ENCODE measurements around the gene CCNF. TPM values are rescaled to one million over a fixed set of nuclear protein-coding genes. Genes with fewer than 3 reads are reported as not detected.

The CCNF gene
- polyA plus RNA-seq, 2 of the 4 experiments (the other 2 are of a cell fraction) = 6.5 to 14.4 TPM

DNA sequence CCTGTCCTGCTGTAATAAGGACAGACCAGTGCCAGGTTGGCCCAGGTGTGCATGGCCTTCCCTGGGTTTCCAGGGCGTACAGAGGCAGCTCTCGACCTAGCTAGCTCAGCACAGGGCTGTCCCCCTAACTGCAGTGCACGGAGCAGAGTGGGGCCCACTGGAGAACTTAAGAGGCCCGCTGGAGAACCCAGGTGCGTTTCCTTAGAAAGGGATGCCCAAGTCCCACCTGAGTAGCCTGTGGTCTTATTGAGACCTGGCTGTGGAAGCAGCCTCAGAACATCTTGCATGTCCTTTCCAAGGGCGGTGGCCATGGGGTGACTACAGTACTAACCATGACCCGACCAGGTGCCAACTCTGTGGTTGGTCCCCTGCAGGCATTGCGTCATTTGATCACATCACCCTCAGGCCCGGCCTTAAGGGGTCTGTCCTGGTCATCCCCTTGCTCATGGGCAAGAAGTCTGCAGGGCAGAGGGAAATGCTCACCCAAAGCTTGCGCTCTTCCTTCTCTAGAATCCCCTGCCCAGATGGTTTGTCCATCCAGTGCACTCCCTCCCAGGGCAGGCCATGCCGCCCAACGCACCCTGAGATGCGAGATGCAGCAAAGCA lies 3.3 kb upstream of the CCNF start:
- ATAC-seq (no peak), DNase-seq (ENCODE audit: low read depth in 1 of 2, low spot score in 1 of 2) (no peak), FAIRE-seq (no peak)
- no peak for TF ChIP-seq CHD4 (IDR thresholded peaks at IDR 0.05; ENCODE audit: borderline replicate concordance)
- no peak for TF ChIP-seq ZC3H11A (IDR thresholded peaks at IDR 0.05)
- TF ChIP-seq KDM5A (IDR thresholded peaks at IDR 0.05) = no peak
- TF ChIP-seq FOSB (CRISPR knock-in tag; IDR thresholded peaks at IDR 0.05) = no peak
- no peak for TF ChIP-seq BHLHE40 (IDR thresholded peaks at IDR 0.05; ENCODE audit: low read depth, low read length)
- TF ChIP-seq EHMT2 (IDR thresholded peaks at IDR 0.05; ENCODE audit: low read depth) = no peak
- no peak for TF ChIP-seq CBX2 (IDR thresholded peaks at IDR 0.05; ENCODE audit: borderline replicate concordance, low read depth)
- TF ChIP-seq CEBPB (IDR thresholded peaks at IDR 0.05) = peak in 1 of 2 experiments; percentile 21; a peak in 1 of 4 replicates
- Histone ChIP-seq H3K4me3 (no peak overlapping the region), H3K4me1 (peaks cover 15% of the 10 kb centered on the region; the same call in 2 of the 3 replicates), H3K4me2 (no peak overlapping the region), H3K9me3 (no peaks in the 10 kb centered on the region), H3K27ac (no peak overlapping the region)
- WGBS (ENCODE audit: missing lambda C conversion rate) = 77% methylated on average over 10 of the region's 13 CpGs
- ChIA-PET POLR2A (no interaction called here), CTCF (interaction anchor here (0.6 to 5.5 kb wide), 3 partner anchors 13 to 145 kb away, joined by 3 to 35 read pairs (median 3); partner anchors contain the start of gene TBC1D24)

- H3K4me1 ChIP-seq = peaks cover 17% of the 10 kb centered on the region; the same call in 2 of the 3 replicates
- CTCF ChIA-PET = interaction anchor here (1.0 to 5.5 kb wide), 6 partner anchors 9 to 87 kb away, joined by 3 to 35 read pairs (median 8); partner anchors contain the start of genes ABCA3 and TBC1D24
- H3K4me3 ChIP-seq = no peak overlapping the region
- DNase-seq (ENCODE audit: low read depth in 1 of 2, low spot score in 1 of 2) (no peak), ATAC-seq (no peak), FAIRE-seq (no peak)
- WGBS (ENCODE audit: missing lambda C conversion rate) = 92% methylated on average over 6 of the region's 6 CpGs
- H3K27ac ChIP-seq = no peak overlapping the region
- H3K4me2 ChIP-seq = no peak overlapping the region
- H3K9me3 ChIP-seq = no peaks in the 10 kb centered on the region
- no peak for TF ChIP-seq TFCP2L1 (CRISPR knock-in tag; IDR thresholded peaks at IDR 0.05)
- TF ChIP-seq, protein P1, sequence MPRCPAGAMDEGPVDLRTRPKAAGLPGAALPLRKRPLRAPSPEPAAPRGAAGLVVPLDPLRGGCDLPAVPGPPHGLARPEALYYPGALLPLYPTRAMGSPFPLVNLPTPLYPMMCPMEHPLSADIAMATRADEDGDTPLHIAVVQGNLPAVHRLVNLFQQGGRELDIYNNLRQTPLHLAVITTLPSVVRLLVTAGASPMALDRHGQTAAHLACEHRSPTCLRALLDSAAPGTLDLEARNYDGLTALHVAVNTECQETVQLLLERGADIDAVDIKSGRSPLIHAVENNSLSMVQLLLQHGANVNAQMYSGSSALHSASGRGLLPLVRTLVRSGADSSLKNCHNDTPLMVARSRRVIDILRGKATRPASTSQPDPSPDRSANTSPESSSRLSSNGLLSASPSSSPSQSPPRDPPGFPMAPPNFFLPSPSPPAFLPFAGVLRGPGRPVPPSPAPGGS (IDR thresholded peaks at IDR 0.05) = no peak
- TF ChIP-seq, protein P2, sequence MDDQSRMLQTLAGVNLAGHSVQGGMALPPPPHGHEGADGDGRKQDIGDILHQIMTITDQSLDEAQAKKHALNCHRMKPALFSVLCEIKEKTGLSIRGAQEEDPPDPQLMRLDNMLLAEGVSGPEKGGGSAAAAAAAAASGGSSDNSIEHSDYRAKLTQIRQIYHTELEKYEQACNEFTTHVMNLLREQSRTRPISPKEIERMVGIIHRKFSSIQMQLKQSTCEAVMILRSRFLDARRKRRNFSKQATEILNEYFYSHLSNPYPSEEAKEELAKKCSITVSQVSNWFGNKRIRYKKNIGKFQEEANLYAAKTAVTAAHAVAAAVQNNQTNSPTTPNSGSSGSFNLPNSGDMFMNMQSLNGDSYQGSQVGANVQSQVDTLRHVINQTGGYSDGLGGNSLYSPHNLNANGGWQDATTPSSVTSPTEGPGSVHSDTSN (IDR thresholded peaks at IDR 0.05) = no peak
- TF ChIP-seq NPAS2 (CRISPR knock-in tag; IDR thresholded peaks at IDR 0.05; ENCODE audit: borderline replicate concordance) = no peak
- TF ChIP-seq HDAC2 (IDR thresholded peaks at IDR 0.05) = no peak
- TF ChIP-seq HOXB13 (CRISPR knock-in tag; IDR thresholded peaks at IDR 0.05; ENCODE audit: low read depth) = no peak
- TF ChIP-seq, protein P3, sequence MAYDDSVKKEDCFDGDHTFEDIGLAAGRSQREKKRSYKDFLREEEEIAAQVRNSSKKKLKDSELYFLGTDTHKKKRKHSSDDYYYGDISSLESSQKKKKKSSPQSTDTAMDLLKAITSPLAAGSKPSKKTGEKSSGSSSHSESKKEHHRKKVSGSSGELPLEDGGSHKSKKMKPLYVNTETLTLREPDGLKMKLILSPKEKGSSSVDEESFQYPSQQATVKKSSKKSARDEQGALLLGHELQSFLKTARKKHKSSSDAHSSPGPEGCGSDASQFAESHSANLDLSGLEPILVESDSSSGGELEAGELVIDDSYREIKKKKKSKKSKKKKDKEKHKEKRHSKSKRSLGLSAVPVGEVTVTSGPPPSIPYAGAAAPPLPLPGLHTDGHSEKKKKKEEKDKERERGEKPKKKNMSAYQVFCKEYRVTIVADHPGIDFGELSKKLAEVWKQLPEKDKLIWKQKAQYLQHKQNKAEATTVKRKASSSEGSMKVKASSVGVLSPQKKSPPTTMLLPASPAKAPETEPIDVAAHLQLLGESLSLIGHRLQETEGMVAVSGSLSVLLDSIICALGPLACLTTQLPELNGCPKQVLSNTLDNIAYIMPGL (CRISPR knock-in tag; IDR thresholded peaks at IDR 0.05; ENCODE audit: borderline replicate concordance) = no peak
- TF ChIP-seq, protein P4, sequence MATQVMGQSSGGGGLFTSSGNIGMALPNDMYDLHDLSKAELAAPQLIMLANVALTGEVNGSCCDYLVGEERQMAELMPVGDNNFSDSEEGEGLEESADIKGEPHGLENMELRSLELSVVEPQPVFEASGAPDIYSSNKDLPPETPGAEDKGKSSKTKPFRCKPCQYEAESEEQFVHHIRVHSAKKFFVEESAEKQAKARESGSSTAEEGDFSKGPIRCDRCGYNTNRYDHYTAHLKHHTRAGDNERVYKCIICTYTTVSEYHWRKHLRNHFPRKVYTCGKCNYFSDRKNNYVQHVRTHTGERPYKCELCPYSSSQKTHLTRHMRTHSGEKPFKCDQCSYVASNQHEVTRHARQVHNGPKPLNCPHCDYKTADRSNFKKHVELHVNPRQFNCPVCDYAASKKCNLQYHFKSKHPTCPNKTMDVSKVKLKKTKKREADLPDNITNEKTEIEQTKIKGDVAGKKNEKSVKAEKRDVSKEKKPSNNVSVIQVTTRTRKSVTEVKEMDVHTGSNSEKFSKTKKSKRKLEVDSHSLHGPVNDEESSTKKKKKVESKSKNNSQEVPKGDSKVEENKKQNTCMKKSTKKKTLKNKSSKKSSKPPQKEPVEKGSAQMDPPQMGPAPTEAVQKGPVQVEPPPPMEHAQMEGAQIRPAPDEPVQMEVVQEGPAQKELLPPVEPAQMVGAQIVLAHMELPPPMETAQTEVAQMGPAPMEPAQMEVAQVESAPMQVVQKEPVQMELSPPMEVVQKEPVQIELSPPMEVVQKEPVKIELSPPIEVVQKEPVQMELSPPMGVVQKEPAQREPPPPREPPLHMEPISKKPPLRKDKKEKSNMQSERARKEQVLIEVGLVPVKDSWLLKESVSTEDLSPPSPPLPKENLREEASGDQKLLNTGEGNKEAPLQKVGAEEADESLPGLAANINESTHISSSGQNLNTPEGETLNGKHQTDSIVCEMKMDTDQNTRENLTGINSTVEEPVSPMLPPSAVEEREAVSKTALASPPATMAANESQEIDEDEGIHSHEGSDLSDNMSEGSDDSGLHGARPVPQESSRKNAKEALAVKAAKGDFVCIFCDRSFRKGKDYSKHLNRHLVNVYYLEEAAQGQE (IDR thresholded peaks at IDR 0.05) = no peak
- TF ChIP-seq EHF (CRISPR knock-in tag; IDR thresholded peaks at IDR 0.05) = no peak
- no peak for TF ChIP-seq RCOR1 (IDR thresholded peaks at IDR 0.05; ENCODE audit: low read depth, low read length)
- no peak for TF ChIP-seq GATA3 (IDR thresholded peaks at IDR 0.05; ENCODE audit: borderline replicate concordance)
- POLR2A ChIA-PET = no interaction called here
Measured at GRCh38 chr16:2426941-2427361, 2.3 kb upstream of the CCNF start.
